HCT116 (cell line): ENCODE results near the gene SEMA4D. TPM values are rescaled to one million over a fixed set of nuclear protein-coding genes. Genes with fewer than 3 reads are reported as not detected.

Source experiments
- ATAC-seq: fragments of 200-7000 bp; cut with Tn5 transposase; 2 replicates; pipeline ENCODE4 v1.9.1; 2020; ENCODE audit warnings: mild to moderate bottlenecking, moderate library complexity
- BruUV-seq: library from RNA; stranded (reverse); fragments of 400-500 nt; replicated peaks from 2 replicates; lab custom pipeline; 2021; lab: Mats Ljungman, UMichigan
- CTCF ChIA-PET: fragments of 300-600 bp; sonication (Branson Sonifier 250); formaldehyde crosslinking; loops from one replicate; lab custom pipeline; 2021; ENCODE audit warnings: antibody characterized with exemption; lab: Charles Lee
- POLR2A ChIA-PET: fragments of 300-600, 350-600 bp; sonication (Branson Sonifier 250); formaldehyde crosslinking; loops from one replicate; lab custom pipeline; 2021; ENCODE audit warnings: antibody characterized with exemption; lab: Charles Lee
- RAD21 ChIA-PET, 2 experiments: fragments of 300-600 bp; sonication (Branson Sonifier 250); formaldehyde crosslinking; loops; one replicate each; lab custom pipeline; 2023; ENCODE audit warnings: low total read pairs in 2 of 2; ENCODE audit not compliant: uncharacterized antibody in 2 of 2, unreplicated experiment in 2 of 2, low non-redundant PET in 1 of 2; lab: Charles Lee
- DNase-seq: peaks from one replicate; pipeline ENCODE4 v3.0.0-alpha.2; 2010; ENCODE audit warnings: low read depth, low spot score
- H2AFZ ChIP-seq: fragments of 200-600 bp; shearing (Covaris generic), sonication (generic); 2 replicates; pipeline ENCODE4 v1.6.1; 2017; ENCODE audit warnings: low read depth, mixed run types, mixed read lengths, antibody characterized with exemption, low read length; ENCODE audit not compliant: poor library complexity, severe bottlenecking
- H3K27ac ChIP-seq: 2 replicates; pipeline ENCODE4 v1.5.1; 2012; ENCODE audit warnings: low read depth, low read length
- H3K27me3 ChIP-seq: fragments of 200-600 bp; sonication (generic); 2 replicates; pipeline ENCODE4 v1.6.1; 2016; ENCODE audit warnings: mixed run types, low read length, mixed read lengths; ENCODE audit not compliant: insufficient read depth
- H3K36me3 ChIP-seq, 2 experiments: fragments of 200-500 bp in 1 of 2; fragments of 200-600 bp in 1 of 2; sonication (Bioruptor generic) in 1 of 2; sonication (generic) in 1 of 2; 2 replicates each; pipeline versions ENCODE4 v1.5.1 to v1.6.1; 2014 to 2016; ENCODE audit warnings: low read length in 2 of 2, inconsistent platforms in 1 of 2, mixed read lengths in 1 of 2, mixed run types in 1 of 2; ENCODE audit not compliant: insufficient read depth in 2 of 2, control insufficient read depth in 1 of 2
- H3K4me1 ChIP-seq, 2 experiments: fragments of 200-600 bp in 1 of 2; sonication (generic) in 1 of 2; 2 replicates each; pipeline versions ENCODE4 v1.5.1 to v1.6.1; 2012 to 2017; ENCODE audit warnings: low read length in 2 of 2, inconsistent platforms in 1 of 2, mild to moderate bottlenecking in 1 of 2, mixed read lengths in 1 of 2, mixed run types in 1 of 2, moderate library complexity in 1 of 2; ENCODE audit not compliant: insufficient read depth in 2 of 2, control insufficient read depth in 1 of 2
- H3K4me2 ChIP-seq: fragments of 200-600 bp; sonication (generic); 2 replicates; pipeline ENCODE4 v1.6.1; 2017; ENCODE audit warnings: mixed run types, low read length, mixed read lengths
- H3K4me3 ChIP-seq, 2 experiments: fragments of 200-600 bp in 1 of 2; sonication (generic) in 1 of 2; replicated peaks in 1 of 2; 2 replicates each; pipeline ENCODE4 v1.5.1; 2011 to 2016; ENCODE audit warnings: low read length in 2 of 2, control low read depth in 1 of 2, low read depth in 1 of 2, mild to moderate bottlenecking in 1 of 2, mixed read lengths in 1 of 2, mixed run types in 1 of 2
- H3K79me2 ChIP-seq: fragments of 200-600 bp; sonication (generic); 2 replicates; pipeline ENCODE4 v1.6.1; 2017; ENCODE audit warnings: mild to moderate bottlenecking, mixed run types, low read length, moderate library complexity, mixed read lengths; ENCODE audit not compliant: insufficient read depth
- H3K9ac ChIP-seq: fragments of 200-600 bp; sonication (generic); 2 replicates; pipeline ENCODE4 v1.6.1; 2016; ENCODE audit warnings: low read length, mixed read lengths
- H3K9me2 ChIP-seq: fragments of 200-600 bp; sonication (generic), shearing (Covaris generic); 2 replicates; pipeline ENCODE4 v1.6.1; 2017; ENCODE audit warnings: mixed run types, mild to moderate bottlenecking, moderate library complexity; ENCODE audit not compliant: insufficient read depth
- H3K9me3 ChIP-seq, 2 experiments: fragments of 200-500 bp in 1 of 2; fragments of 200-600 bp in 1 of 2; sonication (Bioruptor generic) in 1 of 2; sonication (generic) in 1 of 2; 2 replicates each; pipeline ENCODE4 v1.6.1; 2014 to 2017; ENCODE audit warnings: low read length in 2 of 2, mixed read lengths in 2 of 2, inconsistent platforms in 1 of 2, low read depth in 1 of 2, mild to moderate bottlenecking in 1 of 2, mixed run types in 1 of 2, moderate library complexity in 1 of 2; ENCODE audit not compliant: control insufficient read depth in 1 of 2, insufficient read depth in 1 of 2
- H4K20me1 ChIP-seq: fragments of 200-600 bp; sonication (generic), shearing (Covaris generic); 2 replicates; pipeline ENCODE4 v1.6.1; 2017; ENCODE audit warnings: mixed run types, mild to moderate bottlenecking, moderate library complexity; ENCODE audit not compliant: insufficient read depth
- CEBPB ChIP-seq: IDR thresholded peaks from 2 replicates; pipeline ENCODE4 v1.6.1; 2012; ENCODE audit warnings: low read depth
- EGR1 ChIP-seq: IDR thresholded peaks from 2 replicates; pipeline ENCODE4 v1.6.1; 2012; ENCODE audit warnings: low read depth
- ELF1 ChIP-seq: IDR thresholded peaks from 2 replicates; pipeline ENCODE4 v1.6.1; 2012; ENCODE audit warnings: low read depth, borderline replicate concordance
- EZH2phosphoT487 ChIP-seq: fragments of 200-600 bp; IDR thresholded peaks from 2 replicates; pipeline ENCODE4 v1.6.1; 2018; ENCODE audit warnings: antibody characterized with exemption, borderline replicate concordance
- FOSL1 ChIP-seq: IDR thresholded peaks from 2 replicates; pipeline ENCODE4 v1.6.1; 2012; ENCODE audit warnings: low read depth
- JUND ChIP-seq: IDR thresholded peaks from 2 replicates; pipeline ENCODE4 v1.6.1; 2012
- MAX ChIP-seq: IDR thresholded peaks from 2 replicates; pipeline ENCODE4 v1.6.1; 2012
- RAD21 ChIP-seq: IDR thresholded peaks from 2 replicates; pipeline ENCODE4 v1.6.1; 2012; ENCODE audit warnings: low read depth, mild to moderate bottlenecking
- REST ChIP-seq: IDR thresholded peaks from 2 replicates; pipeline ENCODE4 v1.6.1; 2012; ENCODE audit warnings: low read depth
- intact Hi-C: fragments of 100-400 bp; cut with micrococcal nuclease; formaldehyde crosslinking; loops from 2 replicates; pipeline ENCODE4 v1.10.0; 2022
- total RNA-seq: library from RNA; stranded (reverse); gene quantifications from one replicate; pipeline ENCODE4 v1.2.1, GENCODE V29; 2021; ENCODE audit not compliant: unreplicated experiment

SEMA4D gene
- total RNA-seq, 1 experiment from 2014 or later = 32.0 TPM

GRCh38 chr9:89465726-89466308 lies 32.1 kb downstream of the SEMA4D start:
- ChIA-PET RAD21 (no interaction called here), CTCF (no interaction called here), POLR2A (no interaction called here)
- no peak overlapping the region for H3K9ac ChIP-seq
- TF ChIP-seq EGR1 (no peak), JUND (no peak), REST (no peak), CEBPB (no peak), ELF1 (no peak), RAD21 (no peak), MAX (no peak), FOSL1 (no peak), EZH2phosphoT487 (no peak)
- no TSS peak for BruUV-seq
- DNase-seq (no peak), ATAC-seq (no peak)
- no peak overlapping the region for H3K27ac ChIP-seq
- intact Hi-C loops = no loop called here
- H3K79me2 ChIP-seq = peaks cover 11% of the 10 kb centered on the region; the same call in 1 of the 2 replicates
- H4K20me1 ChIP-seq = no peaks in the 10 kb centered on the region
- H3K4me3 ChIP-seq = no peak overlapping the region
- no peak overlapping the region for H3K4me2 ChIP-seq
- no peaks in the 10 kb centered on the region for H3K27me3 ChIP-seq
- peaks cover 0 to 13% of the 10 kb centered on the region in 2 experiments; a peak in 1 of 4 replicates for H3K4me1 ChIP-seq
- H3K36me3 ChIP-seq = no peaks in the 10 kb centered on the region
- H3K9me3 ChIP-seq = no peaks in the 10 kb centered on the region
- no peaks in the 10 kb centered on the region for H3K9me2 ChIP-seq
- H2AFZ ChIP-seq = no peak overlapping the region
